SK-N-SH (cell line): ENCODE data around the gene FCSK. TPM values are rescaled to one million over a fixed set of nuclear protein-coding genes. Genes with fewer than 3 reads are reported as not detected.
A peak's percentile ranks its signal among the peaks of the same experiment; 100 is the strongest.

Experiments
- CTCF ChIA-PET: fragments of 300-600, 350-600 bp; formaldehyde crosslinking; extraction: SDS; loops from one replicate; lab custom pipeline; 2021; lab: Yijun Ruan, JAX
- POLR2A ChIA-PET: fragments of 350-600 bp; sonication (Branson Sonifier 250); formaldehyde crosslinking; extraction: SDS; loops from one replicate; lab custom pipeline; 2020; ENCODE audit warnings: antibody characterized with exemption, inconsistent platforms; lab: Yijun Ruan, JAX
- DNase-seq: peaks from one replicate; pipeline ENCODE4 v3.0.0; 2012
- H2AFZ ChIP-seq: fragments of 200-600 bp; sonication (generic); 2 replicates; pipeline ENCODE4 v1.8.1; 2016; ENCODE audit warnings: antibody characterized with exemption, mild to moderate bottlenecking, low read depth
- H3F3A ChIP-seq: fragments of 200-600 bp; sonication (generic); replicated peaks from 2 replicates; pipeline ENCODE3; 2016; ENCODE audit warnings: antibody characterized with exemption, mild to moderate bottlenecking; ENCODE audit not compliant: insufficient read depth
- H3K27ac ChIP-seq, 2 experiments: fragments of 200-500 bp in 1 of 2; fragments of 200-600 bp in 1 of 2; sonication (Bioruptor generic) in 1 of 2; sonication (generic), shearing (Covaris generic) in 1 of 2; 2 replicates each; pipeline versions ENCODE4 v1.5.1 to v1.6.1; 2014 to 2016; ENCODE audit warnings: low read depth in 2 of 2, inconsistent platforms in 1 of 2, low read length in 1 of 2, mild to moderate bottlenecking in 1 of 2, mixed read lengths in 1 of 2
- H3K27me3 ChIP-seq: fragments of 200-600 bp; sonication (generic), shearing (Covaris generic); 2 replicates; pipeline ENCODE4 v1.6.1; 2016; ENCODE audit warnings: mixed run types; ENCODE audit not compliant: insufficient read depth
- H3K36me3 ChIP-seq, 2 experiments: fragments of 200-500 bp in 1 of 2; fragments of 200-600 bp in 1 of 2; sonication (Bioruptor generic) in 1 of 2; sonication (generic) in 1 of 2; replicated peaks in 1 of 2; 2 replicates each; pipeline versions ENCODE3 to v1.5.1; 2014 to 2016; ENCODE audit warnings: low read length in 1 of 2, mild to moderate bottlenecking in 1 of 2; ENCODE audit not compliant: insufficient read depth in 2 of 2, control insufficient read depth in 1 of 2
- H3K4me1 ChIP-seq, 2 experiments: fragments of 200-500 bp in 1 of 2; fragments of 200-600 bp in 1 of 2; sonication (Bioruptor generic) in 1 of 2; sonication (generic), shearing (Covaris generic) in 1 of 2; 2 replicates each; pipeline versions ENCODE4 v1.5.1 to v1.6.1; 2014 to 2016; ENCODE audit warnings: low read depth in 1 of 2, low read length in 1 of 2, mixed run types in 1 of 2; ENCODE audit not compliant: insufficient read depth in 2 of 2, control insufficient read depth in 1 of 2
- H3K4me2 ChIP-seq: fragments of 200-600 bp; sonication (generic), shearing (Covaris generic); 2 replicates; pipeline ENCODE4 v1.6.1; 2017; ENCODE audit warnings: mixed run types
- H3K4me3 ChIP-seq, 2 experiments: fragments of 200-500 bp in 1 of 2; fragments of 200-600 bp in 1 of 2; sonication (Bioruptor generic) in 1 of 2; sonication (generic), shearing (Covaris generic) in 1 of 2; 2 replicates each; pipeline versions ENCODE4 v1.5.1 to v1.8.1; 2014 to 2016; ENCODE audit warnings: low read depth in 2 of 2, inconsistent platforms in 1 of 2, low read length in 1 of 2, mild to moderate bottlenecking in 1 of 2, mixed read lengths in 1 of 2, moderate library complexity in 1 of 2
- H3K79me2 ChIP-seq: fragments of 200-600 bp; sonication (generic); 2 replicates; pipeline ENCODE4 v1.8.1; 2017; ENCODE audit warnings: mild to moderate bottlenecking; ENCODE audit not compliant: insufficient read depth
- H3K9ac ChIP-seq: fragments of 200-600 bp; sonication (generic); 2 replicates; pipeline ENCODE4 v1.6.1; 2017; ENCODE audit warnings: mixed run types
- H3K9me2 ChIP-seq: fragments of 200-600 bp; sonication (generic); 2 replicates; pipeline ENCODE4 v1.6.1; 2017; ENCODE audit warnings: mixed run types
- H3K9me3 ChIP-seq: fragments of 200-600 bp; sonication (generic); 2 replicates; pipeline ENCODE4 v1.6.1; 2017; ENCODE audit warnings: mixed run types, mild to moderate bottlenecking, moderate library complexity
- H4K20me1 ChIP-seq: fragments of 200-600 bp; sonication (generic); 2 replicates; pipeline ENCODE4 v1.6.1; 2017; ENCODE audit warnings: mild to moderate bottlenecking, mixed run types; ENCODE audit not compliant: insufficient read depth
- CHD2 ChIP-seq: fragments of 150-350 bp; IDR thresholded peaks from 2 replicates; pipeline ENCODE4 v1.6.1; 2018; ENCODE audit warnings: low read length; ENCODE audit not compliant: partially characterized antibody
- EZH2phosphoT487 ChIP-seq: fragments of 200-600 bp; sonication (generic); IDR thresholded peaks from 2 replicates; pipeline ENCODE4 v1.6.1; 2017; ENCODE audit warnings: low read depth, mixed run types, mild to moderate bottlenecking, antibody characterized with exemption, moderate library complexity, borderline replicate concordance
- GATA2 ChIP-seq: sonication (generic); formaldehyde crosslinking; IDR thresholded peaks from 2 replicates; pipeline ENCODE4 v1.5.0; 2020; ENCODE audit warnings: mild to moderate bottlenecking, missing genetic modification reagents
- RAD21 ChIP-seq: IDR thresholded peaks from 2 replicates; pipeline ENCODE4 v1.6.1; 2012; ENCODE audit warnings: mild to moderate bottlenecking, low read length
- RCOR1 ChIP-seq: fragments of 150-350 bp; IDR thresholded peaks from 2 replicates; pipeline ENCODE4 v1.6.1; 2017; ENCODE audit warnings: antibody characterized with exemption, low read length
- RFX5 ChIP-seq: IDR thresholded peaks from 2 replicates; pipeline ENCODE4 v1.6.1; 2012; ENCODE audit warnings: mild to moderate bottlenecking, improper control_type of control experiment, low read length
- TCF12 ChIP-seq: IDR thresholded peaks from 2 replicates; pipeline ENCODE4 v1.4.0; 2012
- WGBS: methylation state at CpG from one replicate; pipeline ENCODE4 v1.1.6; 2017; ENCODE audit warnings: low lambda C conversion rate; 5-methylcytosine and 5-hydroxymethylcytosine counted together
- polyA plus RNA-seq, 3 experiments: library from polyadenylated mRNA; depleted of rRNA; stranded (reverse); fragments of >200 nt; gene quantifications; 2 replicates each; pipeline ENCODE4 v1.2.3, GENCODE V29; 2012
- TF ChIP-seq, protein P1 (sequence below): IDR thresholded peaks from 2 replicates; pipeline ENCODE4 v1.6.1; 2012; ENCODE audit warnings: mild to moderate bottlenecking, low read depth, low read length, moderate library complexity

Gene FCSK
- polyA plus RNA-seq, 1 of the 3 experiments (the other 2 are of a cell fraction) = 9.7 TPM

DNA sequence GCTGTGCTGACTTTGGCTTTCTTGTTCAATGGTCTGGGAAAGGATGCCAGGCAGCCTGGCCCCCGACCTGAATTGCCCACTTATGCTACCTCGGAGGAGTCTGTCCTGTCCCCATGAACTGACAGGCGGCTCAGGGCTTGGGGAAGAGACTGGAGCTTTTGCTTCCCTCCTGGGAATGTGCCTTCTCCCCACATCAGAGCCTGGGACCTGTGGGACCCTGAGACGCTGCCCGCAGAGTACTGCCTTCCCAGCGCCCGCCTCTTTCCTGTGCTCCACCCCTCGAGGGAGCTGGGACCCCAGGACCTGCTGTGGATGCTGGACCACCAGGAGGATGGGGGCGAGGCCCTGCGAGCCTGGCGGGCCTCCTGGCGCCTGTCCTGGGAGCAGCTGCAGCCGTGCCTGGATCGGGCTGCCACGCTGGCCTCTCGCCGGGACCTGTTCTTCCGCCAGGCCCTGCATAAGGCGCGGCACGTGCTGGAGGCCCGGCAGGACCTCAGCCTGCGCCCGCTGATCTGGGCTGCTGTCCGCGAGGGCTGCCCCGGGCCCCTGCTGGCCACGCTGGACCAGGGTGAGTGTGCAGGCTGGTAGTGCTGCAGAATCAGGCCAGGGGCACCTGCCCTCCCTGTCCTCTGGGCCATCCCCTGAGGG, 18.5 kb downstream of the FCSK start (continued):
- no peak for TF ChIP-seq GATA2 (CRISPR knock-in tag)
- TF ChIP-seq, protein P1, sequence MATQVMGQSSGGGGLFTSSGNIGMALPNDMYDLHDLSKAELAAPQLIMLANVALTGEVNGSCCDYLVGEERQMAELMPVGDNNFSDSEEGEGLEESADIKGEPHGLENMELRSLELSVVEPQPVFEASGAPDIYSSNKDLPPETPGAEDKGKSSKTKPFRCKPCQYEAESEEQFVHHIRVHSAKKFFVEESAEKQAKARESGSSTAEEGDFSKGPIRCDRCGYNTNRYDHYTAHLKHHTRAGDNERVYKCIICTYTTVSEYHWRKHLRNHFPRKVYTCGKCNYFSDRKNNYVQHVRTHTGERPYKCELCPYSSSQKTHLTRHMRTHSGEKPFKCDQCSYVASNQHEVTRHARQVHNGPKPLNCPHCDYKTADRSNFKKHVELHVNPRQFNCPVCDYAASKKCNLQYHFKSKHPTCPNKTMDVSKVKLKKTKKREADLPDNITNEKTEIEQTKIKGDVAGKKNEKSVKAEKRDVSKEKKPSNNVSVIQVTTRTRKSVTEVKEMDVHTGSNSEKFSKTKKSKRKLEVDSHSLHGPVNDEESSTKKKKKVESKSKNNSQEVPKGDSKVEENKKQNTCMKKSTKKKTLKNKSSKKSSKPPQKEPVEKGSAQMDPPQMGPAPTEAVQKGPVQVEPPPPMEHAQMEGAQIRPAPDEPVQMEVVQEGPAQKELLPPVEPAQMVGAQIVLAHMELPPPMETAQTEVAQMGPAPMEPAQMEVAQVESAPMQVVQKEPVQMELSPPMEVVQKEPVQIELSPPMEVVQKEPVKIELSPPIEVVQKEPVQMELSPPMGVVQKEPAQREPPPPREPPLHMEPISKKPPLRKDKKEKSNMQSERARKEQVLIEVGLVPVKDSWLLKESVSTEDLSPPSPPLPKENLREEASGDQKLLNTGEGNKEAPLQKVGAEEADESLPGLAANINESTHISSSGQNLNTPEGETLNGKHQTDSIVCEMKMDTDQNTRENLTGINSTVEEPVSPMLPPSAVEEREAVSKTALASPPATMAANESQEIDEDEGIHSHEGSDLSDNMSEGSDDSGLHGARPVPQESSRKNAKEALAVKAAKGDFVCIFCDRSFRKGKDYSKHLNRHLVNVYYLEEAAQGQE = no peak

DNA sequence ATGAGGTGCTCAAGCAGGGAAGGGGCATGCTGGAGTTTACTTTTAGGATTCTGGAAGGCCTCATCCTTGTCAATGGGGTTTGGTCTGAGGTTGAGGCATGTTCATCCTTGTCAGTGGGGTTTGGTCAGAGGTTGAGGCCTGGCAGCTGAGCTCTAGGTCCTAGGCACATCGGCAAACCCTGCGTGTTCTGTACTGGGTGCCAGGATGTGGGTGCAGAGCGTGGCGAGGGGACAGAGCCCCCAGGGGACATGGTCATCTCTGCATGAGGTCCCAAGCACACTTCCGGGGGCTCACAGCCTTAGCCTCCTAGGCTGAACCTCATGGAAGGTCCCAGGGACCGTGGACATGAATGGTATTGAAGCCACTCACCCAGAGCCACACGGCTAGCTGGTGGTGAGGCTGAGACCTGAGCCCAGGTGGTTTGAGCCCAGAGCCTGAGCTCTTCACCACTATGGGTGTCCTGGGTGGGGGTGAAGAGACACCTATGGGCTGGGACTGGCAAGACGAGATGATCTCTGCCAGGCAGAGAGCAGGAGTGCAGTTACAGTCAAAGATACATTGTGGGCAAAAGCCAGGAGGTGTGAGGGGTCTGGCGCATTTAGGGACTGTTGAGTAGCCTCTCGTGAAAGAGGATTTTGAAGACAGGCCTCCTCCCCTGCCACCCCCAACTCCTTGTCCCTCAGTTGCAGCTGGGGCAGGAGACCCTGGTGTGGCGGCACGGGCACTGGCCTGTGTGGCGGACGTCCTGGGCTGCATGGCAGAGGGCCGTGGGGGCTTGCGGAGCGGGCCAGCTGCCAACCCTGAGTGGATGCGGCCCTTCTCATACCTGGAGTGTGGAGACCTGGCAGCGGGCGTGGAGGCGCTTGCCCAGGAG, 19.3 kb downstream of the FCSK start:
- Histone ChIP-seq H3K27ac (no peak overlapping the region), H3K36me3 (peaks cover 0 to 6% of the 10 kb centered on the region in 2 experiments), H2AFZ (no peak overlapping the region), H4K20me1 (no peaks in the 10 kb centered on the region), H3K79me2 (no peaks in the 10 kb centered on the region), H3F3A (peaks cover 12% of the 10 kb centered on the region), H3K4me2 (no peak overlapping the region), H3K27me3 (no peaks in the 10 kb centered on the region), H3K9me2 (no peaks in the 10 kb centered on the region), H3K9ac (no peak overlapping the region), H3K4me3 (no peak overlapping the region), H3K4me1 (peaks cover 10 to 14% of the 10 kb centered on the region in 2 experiments; a peak in 3 of 4 replicates), H3K9me3 (no peaks in the 10 kb centered on the region)
- peak; percentile 51 for DNase-seq
- ChIA-PET CTCF (interaction anchor here (0.8 to 1.9 kb wide), 6 partner anchors 13 to 168 kb away, joined by 3 to 6 read pairs (median 4); no protein-coding TSS in a partner anchor), POLR2A (interaction anchor here (1.5 to 1.6 kb wide), 2 partner anchors 92 to 93 kb away, joined by 3 to 4 read pairs; no protein-coding TSS in a partner anchor)
- TF ChIP-seq, protein P1 = no peak
- TF ChIP-seq EZH2phosphoT487 (no peak), TCF12 (no peak), RFX5 (no peak), RCOR1 (no peak), CHD2 (no peak), RAD21 (peak; percentile 34; the same call in 1 of the 2 replicates)
- WGBS = 94% methylated on average over 13 of the region's 21 CpGs
